ENCODE measurements around the gene KLRF1.
A peak's percentile ranks its signal among the peaks of the same experiment; 100 is the strongest.
"Not testable (repeated sequence)": the region's sequence is repeated elsewhere in the genome, so short reads cannot be mapped to it uniquely, and the experiment has no call there.

KLRF1 gene

DNA sequence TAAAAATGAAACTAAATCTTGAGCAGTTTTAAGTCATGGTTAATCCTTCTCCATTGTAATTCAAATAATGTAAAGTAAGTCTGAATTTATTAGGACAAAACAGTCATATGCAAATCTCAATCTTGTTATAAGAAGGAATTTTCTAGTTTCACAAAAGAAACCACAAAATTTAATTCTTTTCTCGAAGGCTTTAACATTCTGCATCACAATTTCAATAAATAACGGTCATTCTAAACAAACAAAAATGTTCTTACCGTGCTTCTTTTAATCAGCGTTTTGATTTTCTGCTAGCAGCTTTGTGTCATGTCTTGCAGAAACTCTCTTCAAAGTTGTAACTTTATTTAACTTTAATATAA is 41.6 kb downstream of the KLRF1 start:
- DNase-seq (ENCODE audit: low read depth): no peak
- TF ChIP-seq, protein P1, sequence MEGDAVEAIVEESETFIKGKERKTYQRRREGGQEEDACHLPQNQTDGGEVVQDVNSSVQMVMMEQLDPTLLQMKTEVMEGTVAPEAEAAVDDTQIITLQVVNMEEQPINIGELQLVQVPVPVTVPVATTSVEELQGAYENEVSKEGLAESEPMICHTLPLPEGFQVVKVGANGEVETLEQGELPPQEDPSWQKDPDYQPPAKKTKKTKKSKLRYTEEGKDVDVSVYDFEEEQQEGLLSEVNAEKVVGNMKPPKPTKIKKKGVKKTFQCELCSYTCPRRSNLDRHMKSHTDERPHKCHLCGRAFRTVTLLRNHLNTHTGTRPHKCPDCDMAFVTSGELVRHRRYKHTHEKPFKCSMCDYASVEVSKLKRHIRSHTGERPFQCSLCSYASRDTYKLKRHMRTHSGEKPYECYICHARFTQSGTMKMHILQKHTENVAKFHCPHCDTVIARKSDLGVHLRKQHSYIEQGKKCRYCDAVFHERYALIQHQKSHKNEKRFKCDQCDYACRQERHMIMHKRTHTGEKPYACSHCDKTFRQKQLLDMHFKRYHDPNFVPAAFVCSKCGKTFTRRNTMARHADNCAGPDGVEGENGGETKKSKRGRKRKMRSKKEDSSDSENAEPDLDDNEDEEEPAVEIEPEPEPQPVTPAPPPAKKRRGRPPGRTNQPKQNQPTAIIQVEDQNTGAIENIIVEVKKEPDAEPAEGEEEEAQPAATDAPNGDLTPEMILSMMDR (conservative IDR thresholded peaks at IDR 0.05; ENCODE audit: low read length): no peak
- H3K4me3 ChIP-seq (ENCODE audit: low read length): peak overlapping the region; percentile 59

DNA sequence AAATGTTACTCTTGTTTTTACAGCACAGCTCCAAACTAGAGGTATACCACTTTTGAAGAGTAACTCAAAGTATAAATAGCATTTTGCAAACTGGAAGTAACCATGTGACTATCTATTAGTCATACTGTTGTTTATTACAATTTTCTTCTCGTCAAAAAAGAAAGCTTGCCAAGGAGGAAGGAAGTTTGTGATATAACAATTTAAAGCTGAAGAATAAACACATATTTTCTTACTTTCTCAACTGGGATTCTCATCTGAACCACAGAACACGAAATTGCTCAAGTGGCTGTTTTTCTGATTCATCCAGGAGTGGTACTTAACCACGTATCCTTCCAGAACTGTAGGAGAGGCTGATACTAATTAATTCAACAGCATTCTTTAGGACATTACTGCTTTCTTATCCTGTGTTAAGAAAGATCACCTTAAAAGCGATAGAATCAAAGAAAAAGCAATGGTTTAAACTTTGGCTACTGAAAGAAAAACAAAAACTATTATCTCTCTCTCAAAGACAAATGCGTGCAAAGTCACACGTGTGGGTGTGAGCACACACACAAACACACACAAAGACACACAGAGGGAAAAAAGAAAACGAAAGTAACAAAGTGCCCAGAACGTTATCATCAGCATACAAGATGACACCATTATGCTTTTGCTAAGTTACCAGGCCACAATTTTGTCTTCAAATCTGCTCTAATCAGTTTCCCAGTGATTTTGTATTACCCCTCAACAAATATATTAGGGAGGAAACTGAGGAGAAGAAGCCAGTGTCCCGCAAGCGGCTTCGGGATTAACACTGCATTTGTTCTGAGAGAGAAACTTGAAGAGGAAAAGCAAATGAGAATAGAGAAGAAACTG is 42.3 kb downstream of the KLRF1 start, which contains the start of gene CLEC2B:
CLEC2B (minus strand) TSS at position 48 of the 855 bp plus-strand sequence.
- DNase-seq (ENCODE audit: low read depth): peak; percentile 92
- H3K4me3 ChIP-seq (ENCODE audit: low read length): peak within 1 kb of the TSS; percentile 59
- TF ChIP-seq, protein P1 (conservative IDR thresholded peaks at IDR 0.05; ENCODE audit: low read length): no peak

DNA sequence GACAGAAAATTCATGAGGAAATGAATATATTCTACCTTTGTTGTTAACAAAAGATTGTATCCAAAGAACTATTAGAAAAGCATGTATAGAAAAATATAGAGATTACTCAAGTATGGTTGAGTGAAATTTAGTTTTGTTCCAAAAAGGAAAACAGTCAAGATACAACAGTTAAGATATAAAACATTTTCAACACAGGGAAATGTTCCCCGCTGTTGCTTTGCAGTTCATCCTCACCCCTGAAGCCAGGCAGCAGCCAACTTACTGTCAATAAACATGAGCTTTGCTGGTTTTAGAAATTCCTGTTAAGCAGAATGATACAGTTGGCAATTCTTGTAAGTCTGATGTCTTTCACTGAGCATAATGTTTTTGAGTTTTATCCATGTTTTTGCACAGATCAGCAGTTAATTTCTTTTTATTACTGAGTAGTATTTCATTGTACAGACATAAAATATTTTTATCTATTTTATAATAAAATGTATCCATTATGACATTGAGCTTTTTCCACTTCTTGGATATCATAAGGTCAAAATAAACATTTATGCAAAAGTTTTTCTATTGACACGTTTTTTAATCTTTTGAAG is 43.1 kb downstream of the KLRF1 start:
- TF ChIP-seq, protein P1 (conservative IDR thresholded peaks at IDR 0.05; ENCODE audit: low read length): no peak
- H3K4me3 ChIP-seq (ENCODE audit: low read length): peak overlapping the region; percentile 59
- peak; percentile 10 for DNase-seq (ENCODE audit: low read depth)

DNA sequence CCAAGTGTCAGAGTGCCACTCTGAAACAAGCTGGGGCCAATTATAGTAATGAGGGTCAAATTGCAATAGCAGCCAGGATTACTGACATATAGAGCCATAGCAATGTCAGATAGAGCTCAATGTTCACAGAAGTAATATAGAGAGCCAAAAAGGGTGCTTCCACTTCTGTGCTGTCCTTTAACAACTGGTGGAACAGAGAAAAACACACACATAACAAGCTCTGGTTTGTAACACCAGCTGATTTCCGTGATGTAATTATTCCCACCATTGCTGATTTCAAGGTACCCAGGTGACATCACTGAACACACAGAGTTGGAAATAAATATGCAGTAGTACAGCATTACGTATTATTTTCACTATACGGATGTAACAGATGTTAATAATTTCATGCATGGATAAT is 44.9 kb downstream of the KLRF1 start:
- DNase-seq (ENCODE audit: low read depth): no peak
- H3K4me3 ChIP-seq (ENCODE audit: low read length): no peak overlapping the region
- TF ChIP-seq, protein P1 (conservative IDR thresholded peaks at IDR 0.05; ENCODE audit: low read length): no peak

DNA sequence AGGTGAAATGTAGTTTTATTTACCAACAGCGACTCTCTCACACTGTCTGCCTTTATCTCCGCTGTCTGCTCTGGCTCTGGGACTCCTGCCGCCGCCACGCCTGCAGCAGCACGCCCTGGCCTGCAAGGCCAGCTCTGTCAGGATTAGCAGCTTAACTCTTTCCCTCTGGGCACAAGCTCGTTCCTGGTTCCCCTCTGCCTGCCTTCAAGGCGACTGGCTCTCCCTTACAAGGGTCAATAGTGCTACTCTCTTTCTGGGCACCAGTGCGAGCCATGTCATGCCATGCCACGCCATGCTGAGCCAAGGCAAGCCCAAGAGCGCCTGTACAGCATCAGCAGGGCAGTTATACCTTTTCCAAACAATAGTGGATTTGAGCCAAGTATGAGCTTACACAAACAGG is 45.5 kb downstream of the KLRF1 start:
- no peak for DNase-seq (ENCODE audit: low read depth)
- TF ChIP-seq, protein P1 (conservative IDR thresholded peaks at IDR 0.05; ENCODE audit: low read length): no peak
- no peak overlapping the region for H3K4me3 ChIP-seq (ENCODE audit: low read length)

DNA sequence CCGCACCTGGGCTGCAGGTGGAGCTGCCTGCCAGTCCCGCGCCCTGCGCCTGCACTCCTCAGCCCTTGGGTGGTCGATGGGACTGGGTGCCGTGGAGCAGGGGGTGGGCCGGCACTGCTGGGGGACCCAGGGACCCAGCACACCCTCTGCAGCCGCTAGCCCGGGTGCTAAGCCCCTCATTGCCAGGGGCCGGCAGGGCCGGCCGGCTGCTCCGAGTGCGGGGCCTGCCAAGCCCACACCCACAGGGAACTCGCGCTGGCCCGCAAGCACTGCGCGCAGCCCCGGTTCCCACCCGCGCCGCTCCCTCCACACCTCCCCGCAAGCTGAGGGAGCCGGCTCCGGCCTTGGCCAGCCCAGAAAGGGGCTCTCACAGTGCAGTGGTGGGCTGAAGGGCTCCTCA is 48.8 kb downstream of the KLRF1 start:
- DNase-seq (ENCODE audit: low read depth); H3K4me3 ChIP-seq (ENCODE audit: low read length): not testable (repeated sequence)

DNA sequence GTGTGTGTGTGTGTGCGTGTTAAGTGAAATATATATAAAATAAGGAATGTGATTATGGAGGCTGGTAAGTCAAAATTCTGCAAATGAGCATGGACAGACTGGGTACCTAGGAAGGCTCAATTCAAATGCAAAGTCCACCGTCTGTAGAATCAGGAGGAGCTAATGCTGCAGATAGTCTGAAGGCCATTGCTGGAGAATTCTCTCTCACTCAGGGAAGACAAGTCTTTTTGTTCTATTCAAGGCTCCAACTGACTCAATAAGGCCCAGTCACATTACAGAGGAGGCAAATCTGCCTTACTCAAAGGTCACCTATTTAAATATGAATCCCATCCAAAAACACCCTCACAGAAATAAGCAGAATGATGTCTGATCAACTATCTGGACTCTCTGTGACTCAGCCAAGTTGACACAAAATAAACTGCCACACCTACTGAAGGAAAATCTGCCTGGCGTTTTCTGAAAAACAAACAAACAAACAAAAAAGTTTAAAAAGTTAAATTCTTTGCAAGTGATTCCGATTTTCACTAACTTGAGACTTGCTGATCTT is 53.3 kb downstream of the KLRF1 start:
- H3K4me3 ChIP-seq (ENCODE audit: low read length): no peak overlapping the region
- TF ChIP-seq, protein P1 (conservative IDR thresholded peaks at IDR 0.05; ENCODE audit: low read length): no peak
- DNase-seq (ENCODE audit: low read depth): no peak

All from AG10803 (cell line).